Thyroid gland (tissue), 4 donors: Measurements from ENCODE around the gene CGN.

Experiments used
- CTCF ChIP-seq, 6 experiments: fragments of 200-600 bp in 3 of 6; fragments of 450-650 bp in 3 of 6; sonication (generic) in 3 of 6; IDR thresholded peaks; one replicate each; pipeline ENCODE4 v1.5.1; 2016 to 2019; ENCODE audit warnings: antibody characterized with exemption in 6 of 6, mild to moderate bottlenecking in 2 of 6, inconsistent platforms in 1 of 6, moderate library complexity in 1 of 6
- POLR2A ChIP-seq, 2 donors: fragments of 450-650 bp; IDR thresholded peaks; one replicate each; pipeline ENCODE4 v1.6.1; 2017; ENCODE audit warnings: antibody characterized with exemption in 2 of 2, mild to moderate bottlenecking in 2 of 2, moderate library complexity in 1 of 2

DNA sequence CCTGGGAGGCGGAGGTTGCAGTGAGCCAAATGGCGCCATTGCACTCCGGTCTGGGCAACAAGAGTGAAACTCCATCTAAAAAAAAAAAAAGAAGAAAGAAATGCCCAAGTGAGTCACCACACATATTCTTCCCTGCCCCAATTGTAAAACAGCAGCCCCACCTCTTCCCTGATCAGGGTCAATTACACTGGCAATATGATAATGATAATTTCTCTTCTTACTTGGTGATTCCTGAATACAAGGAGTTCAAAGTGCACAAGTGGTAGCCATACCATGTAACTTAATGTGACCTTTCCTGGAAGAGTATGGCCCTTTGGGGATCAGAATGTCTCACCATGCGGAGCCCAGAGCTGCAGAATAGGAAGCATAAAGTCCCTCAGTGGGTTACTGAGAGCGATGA, 11.8 kb upstream of the CGN start:
- TF ChIP-seq CTCF (IDR thresholded peaks at IDR 0.05) (no peak), POLR2A (IDR thresholded peaks at IDR 0.05) (no peak)
